HG03342 (cell line): ENCODE data around the gene MUC6.
"Not testable (repeated sequence)": the region's sequence is repeated elsewhere in the genome, so short reads cannot be mapped to it uniquely, and the experiment has no call there.

ENCODE experiments used
- ATAC-seq: cut with Tn5 transposase; IDR thresholded peaks from one replicate; pipeline ENCODE4 v1.9.1; 2021; ENCODE audit warnings: mild to moderate bottlenecking, moderate library complexity; ENCODE audit not compliant: unreplicated experiment

MUC6 gene

GRCh38 chr11:1024597-1025409 lies 11.7 kb downstream of the MUC6 start:
- ATAC-seq, result no peak

GRCh38 chr11:1023811-1024596 lies 12.5 kb downstream of the MUC6 start:
- ATAC-seq, result no peak

GRCh38 chr11:1022908-1023810 lies 13.4 kb downstream of the MUC6 start:
- no peak for ATAC-seq

- no peak for ATAC-seq
Observed at GRCh38 chr11:1022411-1022810, 14.1 kb downstream of the MUC6 start.

GRCh38 chr11:1020211-1020905 lies 16.2 kb downstream of the MUC6 start:
- ATAC-seq, result no peak

GRCh38 chr11:1019321-1019910 lies 17.1 kb downstream of the MUC6 start:
- no peak for ATAC-seq

- no peak for ATAC-seq
Observed at GRCh38 chr11:1018091-1018490, 18.4 kb downstream of the MUC6 start.

GRCh38 chr11:1017269-1018005 lies 19.1 kb downstream of the MUC6 start:
- no peak for ATAC-seq

- not testable (repeated sequence) for ATAC-seq
Observed at GRCh38 chr11:1016610-1017126, 19.9 kb downstream of the MUC6 start.

- ATAC-seq, result no peak
Observed at GRCh38 chr11:1015826-1016545, 20.5 kb downstream of the MUC6 start.

- ATAC-seq, result no peak
Observed at GRCh38 chr11:1015064-1015463, 21.5 kb downstream of the MUC6 start.

- no peak for ATAC-seq
Observed at GRCh38 chr11:1014276-1014675, 22.2 kb downstream of the MUC6 start.

- no peak for ATAC-seq
Observed at GRCh38 chr11:1013631-1013935, 22.9 kb downstream of the MUC6 start.

- no peak for ATAC-seq
Observed at GRCh38 chr11:1012740-1013630, 23.5 kb downstream of the MUC6 start.

- no peak for ATAC-seq
Observed at GRCh38 chr11:1012291-1012690, 24.2 kb downstream of the MUC6 start.

- ATAC-seq, result no peak
Observed at GRCh38 chr11:1011320-1011698, 25.2 kb downstream of the MUC6 start.

- no peak for ATAC-seq
Observed at GRCh38 chr11:1010551-1011319, 25.8 kb downstream of the MUC6 start.
